Measurements from ENCODE around the gene OOSP3. TPM values are rescaled to one million over a fixed set of nuclear protein-coding genes. Genes with fewer than 3 reads are reported as not detected.
"Not testable (repeated sequence)": the region's sequence is repeated elsewhere in the genome, so short reads cannot be mapped to it uniquely, and the experiment has no call there.

OOSP3 gene
- total RNA-seq, 4 donors from 2014 or later, result not detected

DNA sequence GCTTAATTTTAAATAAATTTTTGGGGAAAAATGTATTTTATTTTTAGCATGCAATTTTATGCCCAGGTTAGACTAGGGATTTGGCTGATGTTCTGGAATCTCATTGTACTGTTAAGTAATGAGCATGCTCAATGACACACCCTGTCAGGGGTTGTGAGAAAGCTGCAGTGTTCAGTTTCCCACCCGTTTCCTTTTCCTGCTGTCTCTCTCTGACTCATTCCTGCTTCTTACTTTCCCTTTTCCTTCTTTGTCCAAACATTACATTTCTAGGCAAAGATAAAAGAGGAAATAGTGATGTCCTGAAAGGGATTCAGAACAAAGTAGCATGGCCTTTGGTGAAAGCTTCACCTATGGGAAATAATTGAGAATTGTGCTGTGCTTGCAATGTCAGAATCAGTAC lies 22.7 kb downstream of the OOSP3 start:
- H3K27ac ChIP-seq, result no peak overlapping the region
- DNase-seq (ENCODE audit: low spot score in 2 of 2), result no peak
- TF ChIP-seq POLR2A (IDR thresholded peaks at IDR 0.05) (no peak), EP300 (IDR thresholded peaks at IDR 0.05) (no peak)
- TF ChIP-seq, protein P1, sequence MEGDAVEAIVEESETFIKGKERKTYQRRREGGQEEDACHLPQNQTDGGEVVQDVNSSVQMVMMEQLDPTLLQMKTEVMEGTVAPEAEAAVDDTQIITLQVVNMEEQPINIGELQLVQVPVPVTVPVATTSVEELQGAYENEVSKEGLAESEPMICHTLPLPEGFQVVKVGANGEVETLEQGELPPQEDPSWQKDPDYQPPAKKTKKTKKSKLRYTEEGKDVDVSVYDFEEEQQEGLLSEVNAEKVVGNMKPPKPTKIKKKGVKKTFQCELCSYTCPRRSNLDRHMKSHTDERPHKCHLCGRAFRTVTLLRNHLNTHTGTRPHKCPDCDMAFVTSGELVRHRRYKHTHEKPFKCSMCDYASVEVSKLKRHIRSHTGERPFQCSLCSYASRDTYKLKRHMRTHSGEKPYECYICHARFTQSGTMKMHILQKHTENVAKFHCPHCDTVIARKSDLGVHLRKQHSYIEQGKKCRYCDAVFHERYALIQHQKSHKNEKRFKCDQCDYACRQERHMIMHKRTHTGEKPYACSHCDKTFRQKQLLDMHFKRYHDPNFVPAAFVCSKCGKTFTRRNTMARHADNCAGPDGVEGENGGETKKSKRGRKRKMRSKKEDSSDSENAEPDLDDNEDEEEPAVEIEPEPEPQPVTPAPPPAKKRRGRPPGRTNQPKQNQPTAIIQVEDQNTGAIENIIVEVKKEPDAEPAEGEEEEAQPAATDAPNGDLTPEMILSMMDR (IDR thresholded peaks at IDR 0.05), result no peak
- peaks cover 0 to 2% (median 0%) of the 10 kb centered on the region in 4 donors for H3K9me3 ChIP-seq
- no peaks in the 10 kb centered on the region for H3K27me3 ChIP-seq
- no peaks in the 10 kb centered on the region for H3K36me3 ChIP-seq
- H3K4me3 ChIP-seq, result no peak overlapping the region
- WGBS, 2 donors, result 12 to 13% methylated on average over 1 of the region's 1 CpG
- H3K4me1 ChIP-seq, result peaks cover 0 to 6% (median 0%) of the 10 kb centered on the region in 4 donors

DNA sequence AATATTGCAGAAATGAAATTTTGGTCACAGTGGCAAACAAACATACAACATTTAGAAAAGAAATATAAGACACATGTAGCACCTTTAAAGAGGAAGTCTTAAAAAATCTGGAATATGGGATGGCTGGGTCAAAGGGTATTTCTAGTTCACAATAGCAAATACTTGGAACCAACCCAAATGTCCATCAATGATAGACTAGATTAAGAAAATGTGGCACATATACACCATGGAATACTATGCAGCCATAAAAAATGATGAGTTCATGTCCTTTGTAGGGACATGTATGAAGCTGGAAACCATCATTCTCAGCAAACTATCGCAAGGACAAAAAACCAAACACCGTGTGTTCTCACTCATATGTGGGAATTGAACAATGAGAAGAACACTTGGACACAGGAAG lies 25.0 kb downstream of the OOSP3 start:
- not testable (repeated sequence) for H3K27ac ChIP-seq; DNase-seq (ENCODE audit: low spot score in 2 of 2); H3K4me1 ChIP-seq; H3K36me3 ChIP-seq; H3K27me3 ChIP-seq; H3K4me3 ChIP-seq; H3K9me3 ChIP-seq
- 87 to 93% methylated on average over 2 of the region's 2 CpGs for WGBS, 2 donors

- WGBS, 2 donors, result 48 to 61% methylated on average over 2 of the region's 2 CpGs
- peaks cover 0 to 4% (median 0%) of the 10 kb centered on the region in 4 donors for H3K4me1 ChIP-seq
- peaks cover 0 to 22% (median 6%) of the 10 kb centered on the region in 4 donors for H3K9me3 ChIP-seq
- H3K27ac ChIP-seq, result peak overlapping the region in 2 of 4 donors; percentile 66 to 78
- H3K36me3 ChIP-seq, result no peaks in the 10 kb centered on the region
- TF ChIP-seq EP300 (IDR thresholded peaks at IDR 0.05), result no peak
- TF ChIP-seq POLR2A (IDR thresholded peaks at IDR 0.05), result no peak
- TF ChIP-seq, protein P1 (IDR thresholded peaks at IDR 0.05), result no peak
- DNase-seq (ENCODE audit: low spot score in 2 of 2), result no peak
- no peak overlapping the region for H3K4me3 ChIP-seq
- H3K27me3 ChIP-seq, result no peaks in the 10 kb centered on the region
Observed at GRCh38 chr11:59918480-59918879, 39.9 kb downstream of the OOSP3 start.

DNA sequence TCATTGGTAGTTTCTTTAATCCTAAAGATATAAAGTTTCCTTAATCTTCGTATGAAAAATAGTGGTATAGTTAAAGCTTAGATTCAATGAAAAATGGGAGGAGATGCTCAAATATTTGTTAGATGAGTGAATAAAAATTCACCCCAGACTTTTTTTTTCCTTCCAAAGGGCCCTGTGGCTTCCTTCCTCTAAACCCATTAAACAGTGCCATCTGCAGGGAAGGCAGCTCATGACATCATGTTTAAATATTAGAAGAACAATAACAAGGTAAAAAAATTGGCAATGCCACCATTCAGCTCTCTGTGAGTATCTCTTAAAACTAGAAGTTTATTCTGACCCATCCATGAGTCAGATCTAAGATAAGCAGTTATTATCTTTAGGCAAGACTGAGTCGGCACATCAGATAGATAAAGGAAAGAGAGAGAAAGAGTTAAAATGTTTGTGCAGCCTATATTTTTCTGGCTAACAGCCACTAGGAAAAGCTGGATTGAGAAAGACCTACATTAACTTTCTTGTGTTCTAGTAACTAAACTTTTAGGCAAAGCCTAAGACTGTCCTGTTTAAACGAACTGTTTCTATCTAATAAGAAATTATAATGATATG lies 40.5 kb downstream of the OOSP3 start:
- H3K9me3 ChIP-seq, result peaks cover 0 to 28% (median 10%) of the 10 kb centered on the region in 4 donors
- H3K4me1 ChIP-seq, result peaks cover 0 to 4% (median 0%) of the 10 kb centered on the region in 4 donors
- no peaks in the 10 kb centered on the region for H3K36me3 ChIP-seq
- 37 to 44% methylated on average over 3 of the region's 3 CpGs for WGBS, 2 donors
- peak overlapping the region in 2 of 4 donors; percentile 66 to 78 for H3K27ac ChIP-seq
- TF ChIP-seq EP300 (IDR thresholded peaks at IDR 0.05), result no peak
- TF ChIP-seq, protein P1 (IDR thresholded peaks at IDR 0.05), result peak; percentile 33 to 57 (median 53)
- H3K27me3 ChIP-seq, result no peaks in the 10 kb centered on the region
- no peak overlapping the region for H3K4me3 ChIP-seq
- peak in 1 of 2 donors; percentile 38 for DNase-seq (ENCODE audit: low spot score in 2 of 2)

DNA sequence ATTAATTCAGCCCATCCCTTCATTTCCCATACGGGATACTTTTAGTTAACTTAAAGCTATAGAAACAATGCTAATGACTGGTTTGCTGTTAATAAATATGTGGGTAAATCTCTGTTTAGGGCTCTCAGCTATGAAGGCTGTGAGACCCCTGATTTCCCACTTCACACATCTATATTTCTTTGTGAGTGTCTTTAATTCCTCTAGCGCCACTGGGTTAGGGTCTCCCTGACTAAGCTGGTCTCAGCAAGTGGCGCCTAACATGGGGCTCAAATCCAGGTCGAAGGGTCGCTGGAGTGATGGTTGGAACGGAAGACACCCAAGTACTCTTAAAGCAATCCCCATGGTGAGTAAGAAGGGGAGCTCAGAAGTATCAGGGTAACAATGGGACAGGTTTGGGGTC lies 45.2 kb downstream of the OOSP3 start:
- Histone ChIP-seq H3K4me1 (peaks cover 0 to 4% (median 0%) of the 10 kb centered on the region in 4 donors), H3K36me3 (no peaks in the 10 kb centered on the region), H3K27ac (no peak overlapping the region), H3K4me3 (no peak overlapping the region), H3K9me3 (peaks cover 0 to 46% (median 10%) of the 10 kb centered on the region in 4 donors), H3K27me3 (no peaks in the 10 kb centered on the region)
- TF ChIP-seq, protein P1 (IDR thresholded peaks at IDR 0.05), result no peak
- TF ChIP-seq POLR2A (IDR thresholded peaks at IDR 0.05) (no peak), EP300 (IDR thresholded peaks at IDR 0.05) (no peak)
- 89 to 95% methylated on average over 6 of the region's 6 CpGs for WGBS, 2 donors
- no peak for DNase-seq (ENCODE audit: low spot score in 2 of 2)

Data from tibial nerve (tissue), 4 donors.